HEK293 (cell line): ENCODE results near the gene TMEM222.

Experiments used
- ZNF530 ChIP-seq: fragments of 450-650 bp; formaldehyde crosslinking; IDR thresholded peaks from 2 replicates; pipeline ENCODE4 v1.5.1; 2016; ENCODE audit warnings: low read depth, missing biosample characterization, missing genetic modification characterization
- TF ChIP-seq, protein P1 (sequence below): fragments of 450-650 bp; formaldehyde crosslinking; IDR thresholded peaks from 2 replicates; pipeline ENCODE4 v1.5.1; 2016; ENCODE audit warnings: missing biosample characterization, missing genetic modification characterization
- TF ChIP-seq, protein P2 (sequence below): fragments of 450-650 bp; formaldehyde crosslinking; IDR thresholded peaks from 2 replicates; pipeline ENCODE4 v1.5.1; 2016; ENCODE audit warnings: missing biosample characterization, missing genetic modification characterization
- TF ChIP-seq, protein P3 (sequence below): fragments of 450-650 bp; formaldehyde crosslinking; IDR thresholded peaks from 2 replicates; pipeline ENCODE4 v1.5.1; 2016; ENCODE audit warnings: missing biosample characterization, missing genetic modification characterization

DNA sequence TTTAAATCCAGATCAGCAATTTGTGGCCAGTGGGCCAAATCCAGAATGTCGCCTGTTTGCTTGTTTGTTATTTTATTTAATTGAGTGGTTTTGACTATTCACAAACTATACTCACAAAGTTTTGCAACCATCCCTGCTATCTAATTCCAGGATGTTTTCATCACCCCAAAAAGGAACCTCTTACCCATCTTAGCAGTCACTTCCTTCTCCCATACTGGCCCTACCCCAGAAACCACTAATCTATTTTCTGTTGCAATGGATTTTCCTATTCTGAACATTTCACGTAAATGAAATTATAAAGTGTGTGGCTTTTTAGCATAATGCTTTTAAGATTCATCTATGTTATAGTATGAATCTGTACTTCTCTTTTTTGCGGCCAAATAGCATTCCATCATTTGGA lies 46.3 kb upstream of the TMEM222 start:
- TF ChIP-seq, protein P1, sequence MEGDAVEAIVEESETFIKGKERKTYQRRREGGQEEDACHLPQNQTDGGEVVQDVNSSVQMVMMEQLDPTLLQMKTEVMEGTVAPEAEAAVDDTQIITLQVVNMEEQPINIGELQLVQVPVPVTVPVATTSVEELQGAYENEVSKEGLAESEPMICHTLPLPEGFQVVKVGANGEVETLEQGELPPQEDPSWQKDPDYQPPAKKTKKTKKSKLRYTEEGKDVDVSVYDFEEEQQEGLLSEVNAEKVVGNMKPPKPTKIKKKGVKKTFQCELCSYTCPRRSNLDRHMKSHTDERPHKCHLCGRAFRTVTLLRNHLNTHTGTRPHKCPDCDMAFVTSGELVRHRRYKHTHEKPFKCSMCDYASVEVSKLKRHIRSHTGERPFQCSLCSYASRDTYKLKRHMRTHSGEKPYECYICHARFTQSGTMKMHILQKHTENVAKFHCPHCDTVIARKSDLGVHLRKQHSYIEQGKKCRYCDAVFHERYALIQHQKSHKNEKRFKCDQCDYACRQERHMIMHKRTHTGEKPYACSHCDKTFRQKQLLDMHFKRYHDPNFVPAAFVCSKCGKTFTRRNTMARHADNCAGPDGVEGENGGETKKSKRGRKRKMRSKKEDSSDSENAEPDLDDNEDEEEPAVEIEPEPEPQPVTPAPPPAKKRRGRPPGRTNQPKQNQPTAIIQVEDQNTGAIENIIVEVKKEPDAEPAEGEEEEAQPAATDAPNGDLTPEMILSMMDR (tag by site-specific recombination), result no peak
- TF ChIP-seq ZNF530 (tag by site-specific recombination), result no peak
- TF ChIP-seq, protein P2, sequence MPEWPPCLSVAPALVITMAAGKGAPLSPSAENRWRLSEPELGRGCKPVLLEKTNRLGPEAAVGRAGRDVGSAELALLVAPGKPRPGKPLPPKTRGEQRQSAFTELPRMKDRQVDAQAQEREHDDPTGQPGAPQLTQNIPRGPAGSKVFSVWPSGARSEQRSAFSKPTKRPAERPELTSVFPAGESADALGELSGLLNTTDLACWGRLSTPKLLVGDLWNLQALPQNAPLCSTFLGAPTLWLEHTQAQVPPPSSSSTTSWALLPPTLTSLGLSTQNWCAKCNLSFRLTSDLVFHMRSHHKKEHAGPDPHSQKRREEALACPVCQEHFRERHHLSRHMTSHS, result no peak
- TF ChIP-seq, protein P3, sequence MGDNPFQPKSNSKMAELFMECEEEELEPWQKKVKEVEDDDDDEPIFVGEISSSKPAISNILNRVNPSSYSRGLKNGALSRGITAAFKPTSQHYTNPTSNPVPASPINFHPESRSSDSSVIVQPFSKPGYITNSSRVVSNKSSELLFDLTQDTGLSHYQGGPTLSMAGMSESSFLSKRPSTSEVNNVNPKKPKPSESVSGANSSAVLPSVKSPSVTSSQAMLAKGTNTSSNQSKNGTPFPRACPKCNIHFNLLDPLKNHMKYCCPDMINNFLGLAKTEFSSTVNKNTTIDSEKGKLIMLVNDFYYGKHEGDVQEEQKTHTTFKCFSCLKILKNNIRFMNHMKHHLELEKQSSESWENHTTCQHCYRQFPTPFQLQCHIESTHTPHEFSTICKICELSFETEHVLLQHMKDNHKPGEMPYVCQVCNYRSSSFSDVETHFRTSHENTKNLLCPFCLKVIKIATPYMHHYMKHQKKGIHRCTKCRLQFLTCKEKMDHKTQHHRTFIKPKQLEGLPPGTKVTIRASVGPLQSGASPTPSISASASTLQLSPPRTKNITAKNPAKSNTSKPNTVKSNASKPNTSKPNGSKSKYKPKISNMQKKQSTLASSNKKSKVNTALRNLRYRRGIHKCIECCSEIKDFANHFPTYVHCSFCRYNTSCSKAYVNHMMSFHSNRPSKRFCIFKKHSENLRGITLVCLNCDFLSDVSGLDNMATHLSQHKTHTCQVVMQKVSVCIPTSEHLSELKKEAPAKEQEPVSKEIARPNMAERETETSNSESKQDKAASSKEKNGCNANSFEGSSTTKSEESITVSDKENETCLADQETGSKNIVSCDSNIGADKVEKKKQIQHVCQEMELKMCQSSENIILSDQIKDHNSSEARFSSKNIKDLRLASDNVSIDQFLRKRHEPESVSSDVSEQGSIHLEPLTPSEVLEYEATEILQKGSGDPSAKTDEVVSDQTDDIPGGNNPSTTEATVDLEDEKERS, result no peak
